Stimulated activated CD8-positive, alpha-beta memory T cell treated with anti-CD3 and anti-CD28 coated beads, Interleukin-7, amount 100 ng/mL, for 24 hours (primary cell): ENCODE results near the gene LENG1.
A peak's percentile ranks its signal among the peaks of the same experiment; 100 is the strongest.
"Not testable (repeated sequence)": the region's sequence is repeated elsewhere in the genome, so short reads cannot be mapped to it uniquely, and the experiment has no call there.

Experiments
- DNase-seq: peaks from one replicate; pipeline ENCODE4 v3.0.0-alpha.2; 2020; ENCODE audit warnings: low read depth

Gene LENG1

DNA sequence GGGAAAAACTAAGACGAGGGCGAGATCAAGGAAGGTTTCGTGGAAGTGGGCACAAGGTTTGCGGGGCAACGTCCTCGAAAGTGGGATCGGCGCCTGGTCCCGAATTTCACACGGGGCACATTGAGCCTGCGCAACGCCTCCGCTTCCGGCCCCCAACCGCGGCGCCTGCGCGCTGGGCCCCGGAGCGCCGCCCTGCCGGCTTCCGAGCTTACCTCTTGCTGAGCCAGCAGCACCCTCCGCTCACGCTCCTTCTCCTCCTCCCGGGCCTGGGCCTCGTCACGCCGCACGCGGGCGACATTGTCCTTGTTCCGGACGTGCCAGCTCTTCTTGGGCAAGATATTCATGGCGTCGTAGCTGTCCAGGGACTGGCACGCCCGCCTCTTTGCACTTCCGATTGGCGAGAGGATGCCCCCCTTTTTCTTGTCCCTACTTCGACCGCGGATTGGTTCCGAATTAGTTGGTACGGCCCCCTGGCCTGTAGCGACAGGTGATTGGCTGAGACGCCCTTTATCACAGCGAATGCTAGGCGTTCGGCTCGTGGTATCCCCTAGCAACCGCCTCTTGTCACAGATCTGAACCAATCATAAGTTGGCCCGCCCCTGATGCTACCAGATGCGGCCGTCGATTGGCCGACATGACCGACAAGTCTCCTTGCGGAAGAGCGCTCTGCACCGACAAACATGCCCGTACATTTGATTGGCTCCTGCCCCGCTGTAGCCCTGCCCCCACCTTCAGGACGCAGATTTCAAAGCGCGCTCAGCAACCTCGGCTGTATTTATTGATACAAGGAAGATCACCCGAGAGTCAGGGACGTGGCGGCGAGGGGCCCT is at the start of gene LENG1:
LENG1 (minus strand) TSS at position 370 of the 830 bp plus-strand sequence; CDS start at position 344, 26 bp downstream.
- peak; percentile 95 for DNase-seq

DNA sequence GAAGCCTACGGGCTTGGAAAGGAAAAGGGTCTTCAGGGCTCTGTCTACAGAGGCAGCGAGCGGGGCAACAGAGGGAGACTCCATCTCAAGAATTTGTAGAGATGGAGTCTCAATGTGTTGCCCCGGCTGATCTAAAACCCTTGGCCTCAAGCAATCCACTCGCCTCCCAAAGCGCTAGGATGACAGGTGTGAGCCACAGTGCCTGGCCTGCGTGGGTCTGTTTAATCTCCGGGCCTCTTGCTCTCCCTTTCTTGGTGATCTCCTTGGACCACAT is 49.2 kb upstream of the LENG1 start:
- DNase-seq = no peak

GRCh38 chr19:54207983-54208783 is 48.7 kb upstream of the LENG1 start:
- no peak for DNase-seq

- no peak for DNase-seq
These were observed 48.1 kb upstream of the LENG1 start for GRCh38 chr19:54207676-54207982.

- DNase-seq = not testable (repeated sequence)
These were observed 47.7 kb upstream of the LENG1 start for GRCh38 chr19:54207193-54207592.

DNA sequence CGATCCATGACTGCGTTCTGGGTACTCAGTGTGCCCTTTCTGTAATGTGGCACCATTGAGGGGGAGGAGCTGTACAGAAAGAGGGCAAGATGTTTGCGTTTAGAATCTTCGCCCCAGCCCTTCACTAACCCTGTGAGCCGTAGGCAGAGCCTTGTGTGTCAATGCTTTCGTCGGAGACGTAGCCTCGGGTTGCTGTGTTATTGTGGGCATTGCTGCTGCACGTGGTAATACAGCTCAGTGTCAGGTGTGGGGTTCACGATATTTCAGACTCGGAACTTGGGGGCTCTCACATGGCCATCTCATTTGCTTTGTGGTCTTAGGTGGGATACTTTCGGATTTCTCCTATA is 47.3 kb upstream of the LENG1 start:
- DNase-seq = no peak

DNA sequence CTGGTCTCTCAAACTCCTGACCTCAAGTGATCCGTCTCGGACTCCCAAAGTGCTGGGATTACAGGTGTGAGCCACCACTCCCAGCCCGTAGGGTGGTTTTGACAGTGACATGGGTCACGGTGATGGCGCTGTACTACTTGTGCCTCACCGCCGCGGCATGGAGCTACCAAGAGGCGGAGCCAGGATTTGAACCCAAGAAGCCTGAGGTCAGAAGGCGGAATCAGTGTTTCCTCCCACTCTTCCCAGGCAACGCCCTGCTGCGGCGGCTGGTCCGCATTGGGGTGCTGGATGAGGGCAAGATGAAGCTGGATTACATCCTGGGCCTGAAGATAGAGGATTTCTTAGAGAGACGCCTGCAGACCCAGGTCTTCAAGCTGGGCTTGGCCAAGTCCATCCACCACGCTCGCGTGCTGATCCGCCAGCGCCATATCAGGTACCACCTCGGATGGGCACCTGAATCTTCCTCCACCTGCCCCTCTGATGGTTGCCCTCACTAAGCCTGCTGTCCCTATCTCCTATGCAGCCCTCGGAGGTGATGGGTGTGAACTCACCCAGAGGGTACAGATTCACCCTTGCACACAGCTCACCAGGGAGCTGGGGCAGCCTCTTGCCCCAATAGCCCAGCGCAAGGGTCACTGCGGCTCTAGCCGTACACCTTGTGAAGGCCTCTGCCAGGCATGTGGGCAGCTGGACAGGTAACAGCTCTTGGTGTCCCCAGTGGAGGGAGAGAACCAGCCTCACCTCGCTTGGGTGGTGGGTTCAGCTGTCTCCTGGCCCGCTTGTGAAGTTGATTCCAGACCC is 46.7 kb upstream of the LENG1 start:
- DNase-seq = no peak

DNA sequence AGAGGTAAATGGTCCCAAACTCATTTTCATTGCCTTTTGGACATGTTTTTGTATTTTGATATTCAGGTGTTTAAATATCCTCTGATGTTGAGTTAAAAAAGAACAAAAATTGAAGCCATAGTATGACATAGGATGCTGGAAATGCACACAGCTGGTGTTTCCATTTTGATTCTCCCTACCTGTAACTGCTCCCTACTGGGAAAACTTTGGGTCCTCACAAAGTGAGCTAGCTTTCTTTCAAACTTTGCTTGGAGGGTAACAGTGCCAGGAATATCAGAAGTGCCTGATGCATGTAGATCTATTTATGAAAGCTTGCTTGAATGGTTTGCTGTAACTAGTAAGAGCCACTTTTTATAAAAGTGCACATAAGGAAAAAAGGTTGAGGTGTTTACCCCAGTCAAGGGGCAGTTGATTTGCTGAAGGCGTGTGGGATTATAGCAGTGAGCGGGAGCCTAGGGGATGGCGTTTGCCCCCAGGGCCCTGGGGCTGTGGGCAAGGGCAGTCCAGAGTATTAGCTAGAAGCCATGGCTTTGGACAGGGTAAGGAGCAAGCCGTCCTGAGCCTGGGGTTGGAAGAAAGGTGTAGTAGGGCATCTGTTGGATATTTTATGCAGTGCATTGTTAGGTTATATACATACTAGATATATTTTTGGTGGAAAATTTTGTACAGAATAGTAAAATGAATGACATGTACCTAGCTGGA is 45.4 kb upstream of the LENG1 start:
- no peak for DNase-seq

DNA sequence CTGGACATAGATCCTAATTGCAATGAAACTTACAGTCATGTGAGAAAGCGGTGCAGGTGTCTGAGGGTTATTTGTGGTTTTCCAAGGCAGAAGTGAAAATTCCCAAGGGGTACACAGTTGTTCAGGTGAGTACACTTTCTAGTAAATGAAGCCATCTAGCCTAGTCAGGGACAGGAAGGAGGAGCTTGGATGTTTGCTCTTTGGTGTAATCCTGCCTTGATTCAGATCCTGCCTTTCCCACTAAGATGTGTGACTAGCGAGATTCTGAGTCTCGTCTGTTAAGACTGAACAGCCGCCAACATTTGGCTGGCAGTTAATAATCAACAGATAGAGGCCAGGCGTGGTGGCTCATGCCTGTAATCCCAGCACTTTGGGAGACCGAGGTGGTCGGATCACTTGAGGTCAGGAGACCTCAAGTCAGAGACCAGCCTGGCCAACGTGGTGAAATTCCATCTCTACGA is 43.7 kb upstream of the LENG1 start:
- no peak for DNase-seq

DNA sequence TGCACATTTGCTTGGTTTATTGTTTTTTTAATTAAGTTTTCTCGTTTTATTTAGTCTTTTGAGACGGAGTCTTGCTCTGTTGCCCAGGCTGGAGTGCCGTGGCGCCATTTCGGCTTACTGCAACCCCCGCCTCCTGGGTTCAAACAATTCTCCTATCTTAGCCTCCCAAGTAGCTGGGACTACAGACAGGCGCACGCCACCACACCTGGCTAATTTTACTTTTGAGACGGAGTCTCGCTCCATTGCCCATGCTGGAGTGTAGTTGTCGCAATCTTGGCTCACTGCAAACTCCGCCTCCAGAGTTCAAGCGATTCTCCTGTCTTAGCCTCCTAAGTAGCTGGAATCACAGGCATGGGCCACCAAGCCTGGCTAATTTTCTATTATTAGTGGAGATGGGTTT is 42.5 kb upstream of the LENG1 start:
- DNase-seq = no peak

DNA sequence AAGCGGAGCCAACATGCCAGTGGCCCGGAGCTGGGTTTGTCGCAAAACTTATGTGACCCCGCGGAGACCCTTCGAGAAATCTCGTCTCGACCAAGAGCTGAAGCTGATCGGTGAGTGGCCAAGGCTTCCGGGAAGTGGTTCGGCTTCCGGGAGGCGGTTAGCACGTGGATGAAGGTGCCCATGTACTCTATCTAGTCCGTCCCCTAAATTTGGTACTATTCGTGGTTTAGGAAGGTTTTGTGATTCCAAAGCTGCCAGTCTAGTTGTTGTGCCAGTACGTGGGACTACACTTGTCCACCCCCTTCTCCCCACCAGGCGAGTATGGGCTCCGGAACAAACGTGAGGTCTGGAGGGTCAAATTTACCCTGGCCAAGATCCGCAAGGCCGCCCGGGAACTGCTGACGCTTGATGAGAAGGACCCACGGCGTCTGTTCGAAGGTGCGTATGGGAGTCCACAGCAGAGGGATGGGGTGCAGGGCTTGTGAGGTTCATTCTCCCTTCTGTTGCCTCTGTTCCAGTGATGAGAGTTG is 41.7 kb upstream of the LENG1 start:
- DNase-seq = no peak

- no peak for DNase-seq
These were observed 39.9 kb upstream of the LENG1 start for GRCh38 chr19:54199401-54199800.

- no peak for DNase-seq
These were observed 37.6 kb upstream of the LENG1 start for GRCh38 chr19:54197121-54197520.

GRCh38 chr19:54196536-54196935 is 37.0 kb upstream of the LENG1 start:
- no peak for DNase-seq

DNA sequence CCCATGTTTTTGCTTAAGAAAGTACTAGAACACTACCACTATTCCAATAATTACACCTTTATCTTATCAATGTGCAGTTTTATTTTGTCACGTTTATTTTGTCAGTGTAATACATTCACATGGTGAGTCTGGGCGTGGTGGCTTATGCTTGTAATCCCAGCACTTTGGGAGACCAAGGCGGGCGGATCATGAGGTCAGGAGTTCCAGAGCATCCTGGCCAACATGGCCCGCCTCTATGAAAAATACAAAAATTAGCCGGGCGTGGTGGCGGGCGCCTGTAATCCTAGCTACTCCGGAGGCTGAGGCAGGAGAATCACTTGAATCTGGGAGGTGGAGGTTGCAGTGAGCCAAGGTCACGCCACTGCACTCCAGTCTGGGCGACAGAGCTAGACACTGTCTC is 34.9 kb upstream of the LENG1 start:
- not testable (repeated sequence) for DNase-seq

DNA sequence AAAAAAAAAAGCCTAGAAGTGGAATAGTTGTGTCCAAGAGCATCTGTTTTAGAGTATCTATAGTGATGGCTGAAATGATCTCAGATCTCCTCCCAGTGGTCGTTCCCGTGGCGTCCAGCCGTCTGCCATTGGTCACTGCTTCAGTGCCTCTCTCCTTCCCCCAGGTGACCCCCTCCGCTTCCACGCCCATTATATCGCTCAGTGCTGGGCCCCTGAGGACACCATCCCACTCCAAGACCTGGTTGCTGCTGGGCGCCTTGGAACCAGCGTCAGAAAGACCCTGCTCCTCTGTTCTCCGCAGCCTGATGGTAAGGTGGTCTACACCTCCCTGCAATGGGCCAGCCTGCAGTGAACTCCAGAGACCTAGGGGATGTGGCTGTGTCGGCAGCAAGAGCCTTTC is 33.5 kb upstream of the LENG1 start:
- no peak for DNase-seq

GRCh38 chr19:54191811-54192453 is 32.4 kb upstream of the LENG1 start:
- no peak for DNase-seq

- peak; percentile 64 for DNase-seq
These were observed 31.7 kb upstream of the LENG1 start, which contains the start of gene TSEN34 for GRCh38 chr19:54191011-54191810. Gene TSEN34 (plus strand): TSS chr19:54191308. CDS start chr19:54191365, 57 bp downstream.

DNA sequence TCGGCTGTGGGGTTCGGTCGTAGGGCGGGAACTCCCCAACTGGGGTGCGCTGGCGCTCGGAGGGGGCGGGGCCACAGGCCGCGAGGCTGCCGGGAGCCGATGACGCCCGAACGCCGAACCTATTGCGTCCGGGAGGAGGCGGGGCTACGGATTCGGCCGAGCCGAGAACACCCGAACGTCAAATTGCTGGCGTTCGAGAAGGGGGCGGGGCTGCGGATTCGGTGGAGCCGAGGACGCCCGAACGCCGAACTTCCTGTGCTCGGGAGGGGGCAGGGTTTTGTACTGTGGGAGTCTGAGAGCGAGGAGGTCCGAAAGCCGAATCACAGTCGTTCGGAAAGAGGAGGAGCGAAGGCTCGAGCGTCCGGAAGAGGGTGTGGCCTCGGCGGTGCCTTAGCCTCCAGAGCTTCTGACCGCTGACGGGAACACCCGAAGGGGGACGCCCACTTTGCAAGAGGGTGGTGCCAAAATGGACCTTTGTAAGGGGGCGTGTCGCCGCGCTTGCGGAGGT is 31.0 kb upstream of the LENG1 start:
- peak; percentile 99 for DNase-seq
